HG03520 (cell line): ENCODE data around the gene TRIP4.
A peak's percentile ranks its signal among the peaks of the same experiment; 100 is the strongest.
"Not testable (repeated sequence)": the region's sequence is repeated elsewhere in the genome, so short reads cannot be mapped to it uniquely, and the experiment has no call there.

Experiments
- ATAC-seq: cut with Tn5 transposase; IDR thresholded peaks from one replicate; pipeline ENCODE4 v1.9.1; 2021; ENCODE audit warnings: mild to moderate bottlenecking, moderate library complexity; ENCODE audit not compliant: unreplicated experiment

TRIP4 gene

GRCh38 chr15:64387562-64388168, at the start of gene TRIP4:
TRIP4 (plus strand) TSS chr15:64387836; CDS start chr15:64387864, 28 bp downstream.
- ATAC-seq, result peak; percentile 93

DNA sequence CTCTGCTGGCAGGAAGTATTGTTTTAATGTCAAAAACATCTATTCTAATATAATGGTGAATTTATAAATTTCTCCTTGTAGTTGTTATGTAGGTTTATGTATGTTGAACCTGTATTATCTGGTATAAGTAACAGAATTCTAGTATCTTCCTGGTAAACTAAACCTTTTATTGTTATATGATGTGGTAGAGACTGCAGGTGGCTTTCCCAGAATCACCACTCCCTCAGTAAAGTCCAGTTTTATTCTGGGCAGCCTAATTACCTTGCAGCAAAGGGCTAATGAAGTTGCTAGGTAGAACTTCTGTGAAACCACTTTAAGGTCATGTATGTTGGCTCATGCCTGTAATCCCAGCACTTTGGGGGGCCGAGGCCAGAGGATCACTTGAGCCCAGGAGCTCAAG, 47.3 kb upstream of the TRIP4 start:
- no peak for ATAC-seq

GRCh38 chr15:64341961-64342360, 45.7 kb upstream of the TRIP4 start:
- ATAC-seq, result no peak

GRCh38 chr15:64343222-64343621, 44.4 kb upstream of the TRIP4 start:
- no peak for ATAC-seq

GRCh38 chr15:64343841-64344240, 43.8 kb upstream of the TRIP4 start:
- no peak for ATAC-seq

- ATAC-seq, result no peak
Observed at GRCh38 chr15:64344651-64345294, 42.9 kb upstream of the TRIP4 start.

GRCh38 chr15:64346242-64346641, 41.4 kb upstream of the TRIP4 start:
- ATAC-seq, result not testable (repeated sequence)

DNA sequence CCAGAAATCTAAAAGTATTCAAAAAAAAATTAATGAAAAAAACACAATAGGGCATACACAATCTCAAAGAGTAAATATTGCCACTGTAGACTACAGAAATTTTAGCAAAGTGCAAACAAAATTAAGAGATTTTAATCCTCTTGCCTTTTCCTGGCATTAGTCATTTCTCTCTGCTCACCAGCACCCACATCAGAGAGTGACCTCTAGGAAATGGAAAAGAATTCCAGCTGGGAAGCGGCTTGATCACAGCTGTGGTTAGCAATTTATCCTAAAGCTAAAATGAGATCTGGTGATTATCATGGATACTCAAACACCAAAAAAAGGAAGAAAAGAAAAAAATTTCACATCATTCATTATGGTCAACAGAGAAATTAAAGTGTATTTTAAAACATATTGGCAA, 39.2 kb upstream of the TRIP4 start:
- no peak for ATAC-seq

- no peak for ATAC-seq
Observed at GRCh38 chr15:64349375-64349774, 38.3 kb upstream of the TRIP4 start.

DNA sequence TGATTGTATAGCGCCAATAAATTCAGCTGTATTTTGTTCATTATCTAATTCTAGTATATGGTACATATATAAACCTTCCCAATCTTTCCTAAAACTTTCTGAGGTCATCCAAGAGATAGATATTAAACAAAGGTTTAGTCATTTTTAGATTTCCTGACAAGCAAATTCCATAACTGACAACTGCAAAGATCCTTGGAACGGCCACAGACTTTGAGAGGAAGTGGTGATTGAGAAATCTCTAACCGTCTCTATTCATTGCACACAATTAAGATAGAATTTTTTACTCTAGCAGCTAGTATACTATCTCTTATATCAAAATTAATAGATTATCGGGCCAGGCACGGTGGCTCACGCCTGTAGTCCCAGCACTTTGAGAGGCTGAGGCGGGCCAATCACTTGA, 36.4 kb upstream of the TRIP4 start:
- ATAC-seq, result no peak

GRCh38 chr15:64354688-64355344, 32.8 kb upstream of the TRIP4 start:
- ATAC-seq, result no peak

- peak; percentile 25 for ATAC-seq
Observed at GRCh38 chr15:64355348-64355943, 32.2 kb upstream of the TRIP4 start.

DNA sequence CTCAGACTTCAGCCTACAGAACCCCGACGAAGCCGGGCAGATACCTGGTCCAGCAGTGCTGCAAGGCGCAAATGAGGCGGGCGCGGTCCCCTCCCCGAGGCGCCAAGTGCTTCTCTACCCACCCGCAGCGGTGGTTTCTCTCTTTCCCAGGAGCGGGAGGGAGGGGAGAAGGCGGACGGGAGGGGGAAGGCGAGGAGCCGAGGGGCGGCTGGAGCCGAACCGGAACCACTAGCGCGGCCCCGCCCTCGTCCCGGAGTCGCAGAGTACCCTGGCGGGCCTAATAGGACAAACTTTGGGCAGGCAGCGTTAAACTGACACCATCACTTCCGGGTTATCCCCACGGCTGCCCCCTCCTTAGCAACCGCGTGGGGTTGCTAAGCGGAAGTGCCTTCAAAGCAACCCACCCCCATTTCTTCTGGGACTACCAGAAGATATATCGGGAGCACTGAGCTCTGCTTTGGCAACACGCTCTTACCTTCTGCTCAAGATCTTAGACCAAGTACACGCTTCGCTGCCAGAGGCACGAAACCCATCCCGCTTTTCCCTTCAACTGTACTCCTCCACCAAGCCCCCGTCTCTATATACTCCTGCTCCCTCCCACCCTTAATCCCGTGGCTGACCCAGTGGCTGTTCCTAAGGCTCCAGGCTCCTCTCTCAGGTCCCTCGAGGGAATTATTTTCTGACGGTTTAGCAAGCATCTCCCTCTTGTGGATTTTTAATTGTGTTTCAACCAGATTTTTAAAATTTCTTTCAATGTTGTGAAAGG, 31.5 kb upstream of the TRIP4 start, which contains the start of gene CSNK1G1:
Gene CSNK1G1, minus strand, starts transcription at position 230 of the 766 bp plus-strand sequence. CDS start 55,674 bp downstream, outside the sequence.
- peak; percentile 86 for ATAC-seq

DNA sequence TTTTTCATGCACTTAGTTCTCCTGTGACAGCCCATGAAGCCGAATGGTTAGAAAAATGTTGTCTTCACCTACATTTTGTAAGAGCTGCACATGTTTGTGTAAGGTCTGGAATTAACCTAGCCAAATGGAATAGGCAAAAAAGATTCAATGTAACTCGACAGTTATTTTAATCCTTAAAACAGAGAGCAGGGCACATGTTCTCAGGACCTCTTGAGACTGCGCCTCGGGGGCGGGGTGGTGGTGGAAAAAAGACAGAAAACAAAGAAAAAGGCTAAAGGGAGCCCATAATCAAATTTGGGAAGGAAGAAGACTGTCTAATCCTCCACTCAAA, 31.0 kb upstream of the TRIP4 start:
- ATAC-seq, result no peak

DNA sequence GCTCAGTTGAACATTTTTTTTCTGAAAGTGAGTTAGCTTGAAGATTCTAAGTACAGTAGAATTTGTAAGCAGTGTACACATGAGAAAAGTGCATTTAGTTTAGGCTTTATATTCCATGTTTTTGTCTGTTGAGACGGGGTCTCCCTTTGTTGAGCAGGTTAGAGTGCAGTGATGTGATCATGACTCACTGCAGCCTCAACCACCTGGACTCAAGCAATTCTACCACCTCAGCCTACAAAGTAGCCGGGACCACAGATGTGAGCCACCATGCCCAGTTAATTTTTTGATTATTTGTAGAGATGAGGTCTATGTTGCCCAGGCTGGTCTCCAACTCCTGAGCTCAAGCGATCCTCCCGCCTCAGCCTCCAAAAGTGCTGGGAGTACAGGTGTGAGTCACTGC, 26.4 kb upstream of the TRIP4 start:
- no peak for ATAC-seq

- no peak for ATAC-seq
Observed at GRCh38 chr15:64369078-64369607, 18.5 kb upstream of the TRIP4 start.

GRCh38 chr15:64371383-64371782, 16.3 kb upstream of the TRIP4 start:
- ATAC-seq, result not testable (repeated sequence)

- no peak for ATAC-seq
Observed at GRCh38 chr15:64373360-64373759, 14.3 kb upstream of the TRIP4 start.

DNA sequence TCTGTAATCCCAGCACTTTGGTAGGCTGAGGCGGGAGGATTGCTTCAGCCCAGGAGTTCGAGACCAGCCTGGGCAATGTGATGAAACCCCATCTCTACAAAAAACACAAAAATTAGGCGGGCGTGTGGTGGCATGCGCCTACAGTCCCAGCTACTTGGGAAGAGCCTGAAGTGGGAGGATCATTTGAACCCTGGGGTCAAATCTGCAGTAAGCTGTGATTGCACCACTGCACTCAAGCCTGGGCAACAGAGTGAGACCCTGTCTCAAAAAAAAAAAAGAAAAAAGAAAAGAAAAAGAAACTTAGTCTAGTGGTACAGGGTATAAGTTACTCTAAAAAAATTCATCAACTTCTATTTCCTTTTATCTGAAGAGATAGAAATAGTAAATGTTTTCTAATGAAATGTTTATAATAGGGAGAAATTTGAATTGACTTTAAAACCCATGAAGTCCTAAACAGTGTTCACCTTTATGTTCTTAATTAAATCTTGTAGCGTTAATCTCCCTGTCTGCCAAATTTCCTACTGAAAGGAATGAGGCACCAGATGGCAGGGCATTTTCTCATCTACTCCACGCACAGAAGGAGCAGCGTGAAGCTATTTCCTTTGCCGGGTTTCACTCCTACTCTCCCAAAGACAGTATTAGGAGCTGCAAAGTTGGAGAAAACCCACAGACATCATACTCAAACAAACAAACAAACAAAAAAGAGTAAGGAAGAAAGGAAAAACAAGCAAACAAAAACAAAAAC, 8.2 kb upstream of the TRIP4 start:
- no peak for ATAC-seq
